Activated CD4-positive, CD25-positive, alpha-beta regulatory T cell treated with anti-CD3 and anti-CD28 coated beads, Interleukin-2, amount 50 U/mL, for 16 hours (primary cell): ENCODE results near the gene AGPAT1.
"Not testable (repeated sequence)": the region's sequence is repeated elsewhere in the genome, so short reads cannot be mapped to it uniquely, and the experiment has no call there.

Experiments used
- DNase-seq: peaks from one replicate; pipeline ENCODE4 v3.0.0-alpha.2; 2020; ENCODE audit warnings: low read depth, low spot score

AGPAT1 gene

DNA sequence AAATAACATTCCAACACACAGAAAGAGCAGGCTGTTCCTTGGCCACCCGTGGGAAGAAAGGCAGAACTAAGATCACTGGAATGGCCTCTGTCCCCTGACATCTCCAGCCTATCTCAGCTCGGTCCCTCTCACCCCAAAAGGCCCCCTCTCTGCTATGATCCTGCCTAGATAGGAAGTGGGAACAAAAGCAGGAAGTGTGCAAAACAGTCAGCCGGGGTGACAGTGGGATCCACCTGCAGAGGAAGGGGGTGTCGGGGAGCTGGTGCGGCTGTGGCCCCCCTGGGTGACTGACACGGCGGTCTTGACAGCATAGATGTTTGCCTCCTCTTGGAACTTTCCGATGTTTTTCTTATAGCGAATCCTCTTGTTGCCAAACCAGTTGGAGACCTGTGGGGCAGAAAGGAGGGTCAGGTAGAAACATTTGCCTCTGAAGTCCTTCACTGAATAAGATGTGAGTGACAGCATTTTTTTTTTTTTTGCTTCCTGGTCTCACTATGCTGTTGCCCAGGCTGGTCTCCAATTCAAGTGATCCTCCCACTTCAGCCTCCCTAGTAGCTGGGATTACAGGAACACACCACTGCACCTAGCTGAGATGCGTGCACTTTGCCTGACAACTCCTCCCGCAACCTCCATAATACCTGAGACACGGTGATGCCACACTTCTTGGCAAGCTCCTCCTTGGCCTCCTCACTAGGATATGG is 11.3 kb upstream of the AGPAT1 start:
- DNase-seq, result no peak

DNA sequence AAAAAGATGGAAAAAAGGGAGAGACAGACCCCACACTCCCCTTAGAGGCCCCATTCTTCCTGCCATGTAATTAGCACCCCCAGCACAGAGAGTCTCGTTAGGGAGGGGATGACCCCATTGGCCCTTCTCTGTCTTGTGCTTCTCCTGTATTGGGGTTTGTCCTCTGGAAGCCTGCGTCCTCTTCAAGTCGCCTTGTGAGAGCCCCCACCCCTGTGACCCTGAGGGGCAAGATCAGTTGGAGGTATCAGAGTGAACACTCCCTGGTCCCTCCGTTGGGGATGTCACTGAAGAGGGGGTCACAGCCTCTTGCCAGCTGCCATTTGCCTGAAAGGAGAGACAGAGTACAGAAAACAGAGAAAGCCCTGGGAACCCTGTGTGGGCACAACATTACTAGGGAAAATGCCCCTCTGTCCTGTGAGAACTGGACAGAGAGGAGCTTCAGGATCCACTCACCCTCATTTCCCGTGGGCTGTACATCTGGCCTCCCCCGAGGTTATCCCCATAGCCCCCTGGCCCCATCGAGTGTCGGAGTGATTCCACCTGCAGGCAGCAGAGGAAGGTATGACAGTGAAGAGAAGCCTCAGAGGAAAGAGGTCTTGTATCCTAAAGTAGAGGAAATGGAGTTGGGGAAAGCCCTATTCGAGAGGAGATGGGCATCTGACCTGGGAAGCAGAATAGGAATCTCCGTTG is 10.4 kb upstream of the AGPAT1 start:
- not testable (repeated sequence) for DNase-seq

DNA sequence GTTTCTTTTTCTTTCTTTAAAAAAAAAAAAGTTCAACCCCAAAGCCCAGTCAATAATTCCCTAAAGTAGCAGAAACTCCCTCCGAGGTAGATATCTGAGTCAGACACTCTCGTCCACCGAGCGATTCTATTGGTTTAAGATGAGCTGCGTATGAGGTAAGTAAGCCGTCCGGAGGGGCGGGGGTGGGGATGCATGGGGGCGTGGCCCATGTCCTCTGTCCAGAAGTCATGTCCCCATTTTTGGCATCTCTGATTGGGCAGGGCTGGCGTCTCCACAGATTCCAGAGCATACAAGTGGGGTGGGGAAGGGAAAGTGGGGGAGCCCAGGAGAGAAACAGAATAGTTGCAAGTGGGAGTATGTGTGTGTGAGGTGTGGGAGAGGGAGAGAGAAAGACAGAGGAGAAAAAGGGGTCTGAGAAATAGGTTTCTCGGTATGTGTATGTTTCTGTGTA is 9.8 kb upstream of the AGPAT1 start:
- not testable (repeated sequence) for DNase-seq

DNA sequence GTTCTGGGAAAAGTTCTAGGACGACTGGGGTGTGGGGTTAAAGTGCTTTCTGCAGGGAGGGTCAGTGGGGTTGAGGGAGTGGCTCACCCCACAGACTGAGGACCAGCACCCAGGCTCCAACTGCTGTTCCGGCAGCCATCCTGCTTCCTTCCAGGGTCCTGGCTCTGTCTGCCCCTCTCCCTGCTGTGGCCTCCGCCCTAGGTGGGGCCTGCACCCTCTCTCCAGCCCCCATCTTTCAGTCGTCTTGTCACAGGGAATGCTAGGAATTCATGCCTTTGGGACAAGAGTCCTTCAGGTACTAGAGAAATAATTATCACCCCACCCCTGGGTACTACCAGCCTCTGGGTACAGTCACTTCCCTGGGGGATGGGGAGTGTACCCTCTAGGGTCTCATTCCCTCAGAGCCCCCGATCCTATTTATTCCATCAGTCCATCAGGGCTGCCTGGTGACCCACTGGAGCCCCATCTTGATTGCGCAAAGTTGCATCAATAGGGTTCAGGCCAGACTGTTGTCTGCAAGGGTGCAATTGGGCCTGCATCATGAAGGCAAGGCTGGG is 8.3 kb upstream of the AGPAT1 start, which contains the start of gene AGER:
Gene AGER, minus strand, starts transcription at position 170 of the 557 bp plus-strand sequence. Its CDS starts 31 bp downstream, at position 139.
- DNase-seq, result no peak

DNA sequence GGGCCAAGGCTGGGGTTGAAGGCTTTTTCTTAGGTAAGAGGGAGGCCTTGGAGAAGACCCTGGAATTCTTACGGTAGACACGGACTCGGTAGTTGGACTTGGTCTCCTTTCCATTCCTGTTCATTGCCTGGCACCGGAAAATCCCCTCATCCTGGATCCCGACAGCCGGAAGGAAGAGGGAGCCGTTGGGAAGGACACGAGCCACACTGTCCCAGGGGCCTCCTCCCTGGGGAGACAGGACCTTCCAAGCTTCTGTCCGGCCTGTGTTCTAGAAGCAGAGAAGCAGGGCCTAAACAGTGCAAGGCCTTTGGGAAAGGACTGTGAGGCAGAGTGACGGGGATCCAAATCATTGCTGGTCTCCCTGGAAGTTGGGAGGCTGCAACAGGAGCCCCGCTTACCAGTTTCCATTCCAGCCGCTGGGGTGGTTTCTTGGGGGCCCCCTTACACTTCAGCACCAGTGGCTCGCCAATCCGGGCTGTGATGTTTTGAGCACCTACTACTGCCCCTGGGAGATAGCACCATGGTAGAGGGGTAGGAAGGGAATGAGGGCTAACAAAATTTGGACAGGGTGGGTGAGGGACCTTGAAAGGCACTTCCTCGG is 7.7 kb upstream of the AGPAT1 start:
- no peak for DNase-seq

DNA sequence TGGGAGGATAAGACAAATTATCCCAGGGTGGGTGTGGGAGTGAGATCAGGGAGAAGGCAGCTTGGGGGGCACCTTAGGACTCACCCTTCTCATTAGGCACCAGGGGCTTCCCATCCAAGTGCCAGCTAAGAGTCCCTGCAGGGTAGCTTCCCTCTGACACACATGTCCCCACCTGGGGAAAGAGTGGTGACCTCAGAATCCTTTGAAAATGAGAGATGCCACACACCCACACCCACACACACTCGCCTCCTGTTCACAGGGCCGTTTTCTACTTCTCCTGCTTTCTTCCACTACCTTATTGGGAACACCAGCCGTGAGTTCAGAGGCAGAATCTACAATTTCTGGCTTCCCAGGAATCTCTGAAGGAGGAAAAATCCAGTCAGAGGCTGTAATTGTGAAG is 7.1 kb upstream of the AGPAT1 start:
- DNase-seq, result no peak

DNA sequence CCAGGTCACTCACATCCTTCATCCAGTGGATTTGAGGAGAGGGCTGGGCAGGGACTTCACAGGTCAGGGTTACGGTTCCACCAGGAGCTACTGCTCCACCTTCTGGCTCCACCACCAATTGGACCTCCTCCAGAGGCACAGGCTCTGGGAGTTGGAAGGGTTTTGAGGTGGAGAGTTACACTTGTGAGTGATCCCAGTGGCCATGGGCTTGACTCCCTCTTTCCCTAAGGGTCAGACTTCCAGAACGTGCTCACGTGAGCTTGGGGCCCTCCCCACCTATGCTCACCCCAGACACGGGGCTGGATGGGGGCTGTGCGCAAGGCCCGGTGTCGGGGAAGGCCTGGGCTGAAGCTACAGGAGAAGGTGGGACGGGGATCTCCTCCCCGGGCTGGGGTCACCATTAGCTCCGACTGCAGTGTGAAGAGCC is 6.7 kb upstream of the AGPAT1 start:
- DNase-seq, result no peak

DNA sequence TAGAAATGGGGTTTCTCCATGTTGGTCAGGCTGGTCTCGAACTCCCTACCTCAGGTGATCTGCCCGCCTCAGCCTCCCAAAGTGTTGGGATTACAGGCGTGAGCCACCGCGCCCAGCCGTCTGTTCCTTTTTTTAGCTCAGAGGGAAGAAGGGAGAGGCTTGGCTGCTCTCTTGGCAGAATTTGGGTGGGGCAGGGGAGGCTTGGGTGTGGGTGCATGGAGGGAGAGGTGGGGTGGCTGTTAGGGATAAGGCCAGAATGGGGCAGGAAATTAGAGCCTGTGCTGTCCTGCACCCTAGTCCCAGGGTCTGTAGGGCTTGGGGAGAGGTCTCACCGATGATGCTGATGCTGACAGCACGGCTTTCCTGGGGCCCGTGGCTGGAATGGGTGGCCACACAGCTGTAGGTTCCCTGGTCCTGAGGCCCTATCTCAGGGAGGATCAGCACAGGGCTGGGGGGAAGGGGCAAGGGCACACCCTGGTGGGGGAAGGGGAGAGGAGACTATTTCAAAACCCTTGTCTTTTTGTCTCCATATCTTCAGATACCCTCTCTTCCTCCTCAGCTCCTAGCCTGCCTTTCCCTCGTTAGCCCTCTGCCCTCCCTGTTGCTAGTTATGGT is 6.1 kb upstream of the AGPAT1 start:
- DNase-seq, result no peak

DNA sequence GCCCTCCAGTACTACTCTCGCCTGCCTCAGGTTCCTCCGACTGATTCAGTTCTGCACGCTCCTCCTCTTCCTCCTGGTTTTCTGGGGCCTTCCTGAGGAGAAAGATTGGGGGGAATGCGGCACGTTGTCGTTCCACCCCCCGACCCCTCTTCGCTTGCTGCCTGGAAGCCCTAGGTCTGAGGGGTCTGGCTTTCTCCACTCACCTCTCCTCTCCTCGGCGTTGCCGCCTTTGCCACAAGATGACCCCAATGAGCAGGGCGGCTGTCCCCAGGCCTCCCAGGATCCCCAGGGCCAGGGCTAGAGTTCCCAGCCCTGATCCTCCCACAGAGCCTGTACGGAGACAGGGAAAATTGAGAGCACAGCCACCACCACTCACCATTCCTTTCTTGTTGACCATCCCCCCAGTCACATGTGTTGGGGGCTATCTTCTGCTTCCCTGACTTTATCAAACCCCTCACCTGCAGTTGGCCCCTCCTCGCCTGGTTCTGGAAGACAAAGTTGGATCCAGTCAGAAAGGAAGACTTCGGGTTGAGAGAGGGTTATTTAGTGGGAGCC is 5.3 kb upstream of the AGPAT1 start:
- no peak for DNase-seq

DNA sequence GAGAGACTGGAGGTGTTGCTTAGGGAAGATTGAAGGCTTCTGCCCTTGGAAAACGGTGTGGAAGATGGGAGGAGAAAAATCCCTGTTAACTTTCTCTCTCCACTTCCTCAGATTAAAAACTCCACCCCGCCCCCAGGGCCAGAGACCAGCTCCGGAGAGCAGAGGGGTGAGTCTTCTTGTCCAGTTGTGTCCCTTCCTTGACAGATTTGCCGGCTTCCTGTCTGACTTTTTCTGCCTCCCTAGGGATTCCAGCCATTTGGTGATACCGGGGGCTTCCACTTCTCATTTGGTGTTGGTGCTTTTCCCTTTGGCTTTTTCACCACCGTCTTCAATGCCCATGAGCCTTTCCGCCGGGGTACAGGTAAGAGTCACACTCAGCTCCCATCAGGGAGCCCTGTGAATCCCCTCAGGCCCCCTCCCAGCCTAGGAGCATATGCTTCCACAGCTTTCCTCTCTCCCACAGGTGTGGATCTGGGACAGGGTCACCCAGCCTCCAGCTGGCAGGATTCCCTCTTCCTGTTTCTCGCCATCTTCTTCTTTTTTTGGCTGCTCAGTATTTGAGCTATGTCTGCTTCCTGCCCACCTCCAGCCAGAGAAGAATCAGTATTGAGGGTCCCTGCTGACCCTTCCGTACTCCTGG is 4.0 kb upstream of the AGPAT1 start:
- DNase-seq, result no peak

DNA sequence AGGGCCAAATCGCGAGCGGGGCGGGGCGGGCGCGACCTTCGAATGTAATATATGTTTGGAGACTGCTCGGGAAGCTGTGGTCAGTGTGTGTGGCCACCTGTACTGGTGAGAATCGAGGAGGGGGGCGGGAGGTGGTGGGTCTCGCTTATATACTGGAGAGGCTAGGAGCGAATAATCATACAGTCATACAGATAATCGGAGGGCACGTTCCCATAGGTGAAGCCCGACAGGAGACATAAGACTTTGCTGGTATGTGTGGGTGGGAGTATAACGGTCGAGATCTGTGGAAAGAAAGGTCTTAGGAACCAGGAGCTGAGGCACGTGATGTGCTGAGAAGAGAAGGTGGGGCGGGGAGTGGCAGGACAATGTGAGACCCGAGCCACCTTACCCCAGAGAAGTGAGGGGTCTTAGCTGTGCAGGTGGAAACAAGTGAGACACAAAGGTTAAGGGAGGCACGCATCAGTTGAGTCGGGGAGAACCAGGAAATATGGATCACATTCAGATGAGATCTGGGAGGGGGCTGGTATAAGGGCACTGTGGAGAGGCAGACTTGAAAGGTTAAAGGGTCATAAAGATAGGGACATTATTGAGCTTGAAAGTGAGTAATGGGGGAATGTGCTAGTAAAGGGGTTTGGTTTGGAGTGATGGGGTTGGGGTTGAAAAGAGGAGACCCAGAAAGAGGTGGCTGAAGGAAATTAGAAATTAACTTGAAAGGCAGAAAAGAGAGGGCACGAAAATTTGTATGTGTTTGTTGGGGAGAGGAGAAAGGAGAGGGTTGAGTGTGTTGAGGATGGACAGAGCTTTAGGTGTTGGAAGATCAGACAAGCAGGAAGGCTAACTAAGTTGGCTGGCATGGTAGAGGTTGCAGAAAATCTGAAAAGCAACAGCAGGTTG is 2.9 kb upstream of the AGPAT1 start:
- no peak for DNase-seq

DNA sequence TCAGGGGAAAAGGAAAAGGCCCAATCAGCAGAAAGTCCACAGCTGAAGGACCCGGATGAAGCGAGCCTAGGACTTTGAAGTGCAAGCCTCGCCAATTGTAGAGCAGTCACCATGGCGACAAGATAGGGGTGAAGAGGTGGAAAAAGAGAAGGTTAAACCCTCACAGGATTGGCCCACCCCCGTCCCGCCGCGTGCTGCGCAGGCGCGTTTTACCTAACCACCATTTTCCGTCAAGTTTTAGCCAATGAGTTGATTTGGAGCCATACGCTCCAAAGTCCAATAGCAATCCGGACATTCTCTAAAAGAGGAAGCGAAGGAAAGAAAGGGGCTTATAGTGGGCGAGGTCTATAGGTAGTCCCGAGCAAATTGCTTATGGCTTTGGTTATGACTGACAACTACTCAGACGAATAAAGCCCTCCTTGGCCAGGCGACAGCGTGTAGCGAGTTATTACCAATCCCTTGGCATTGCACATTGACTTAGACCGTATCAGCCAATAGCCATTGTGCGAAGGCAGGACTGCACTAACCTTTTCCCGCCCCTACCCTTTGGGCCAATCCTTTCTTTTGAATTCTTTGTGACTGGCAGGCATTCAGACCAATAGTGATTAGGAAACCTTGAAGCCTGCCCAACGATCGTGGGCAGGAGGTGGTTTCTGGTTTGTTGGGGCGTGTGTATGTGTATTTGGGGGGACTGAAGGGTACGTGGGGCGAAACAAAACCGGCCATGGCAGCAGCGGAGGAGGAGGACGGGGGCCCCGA is 2.1 kb upstream of the AGPAT1 start, which contains the start of gene RNF5:
Gene RNF5, plus strand, starts transcription at position 618 of the 759 bp plus-strand sequence. Its CDS starts 107 bp downstream, at position 725.
- DNase-seq, result peak; percentile 91

DNA sequence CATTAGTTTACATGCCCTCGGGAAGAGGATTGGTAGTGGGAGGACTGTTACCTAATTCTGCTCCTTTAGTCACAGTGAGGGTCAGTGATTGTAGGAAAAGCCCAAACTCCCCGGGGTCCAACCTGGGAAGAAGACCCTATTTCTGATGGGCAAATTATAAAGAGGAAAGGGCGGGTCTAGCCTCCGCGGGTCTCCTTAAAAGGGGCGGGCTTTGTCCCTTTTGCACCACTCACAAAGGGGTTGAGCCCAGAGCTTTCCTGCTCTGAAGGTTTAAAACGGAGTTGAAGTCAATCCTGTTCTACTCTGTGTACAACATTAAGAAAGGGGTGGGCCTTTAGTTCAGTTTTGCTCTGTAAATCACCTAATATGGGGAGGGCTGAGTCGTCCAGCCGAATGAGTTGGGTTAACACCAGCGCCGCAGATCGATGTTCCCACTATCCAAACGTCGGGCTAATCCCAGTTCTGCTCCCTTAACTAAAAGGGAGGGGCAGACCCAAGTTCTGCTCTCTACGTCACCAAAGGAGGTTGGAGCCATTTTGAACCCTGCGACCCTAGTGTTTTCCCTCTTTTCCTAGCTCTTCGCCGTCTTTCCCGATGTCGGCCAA is 1.4 kb upstream of the AGPAT1 start:
- no peak for DNase-seq

DNA sequence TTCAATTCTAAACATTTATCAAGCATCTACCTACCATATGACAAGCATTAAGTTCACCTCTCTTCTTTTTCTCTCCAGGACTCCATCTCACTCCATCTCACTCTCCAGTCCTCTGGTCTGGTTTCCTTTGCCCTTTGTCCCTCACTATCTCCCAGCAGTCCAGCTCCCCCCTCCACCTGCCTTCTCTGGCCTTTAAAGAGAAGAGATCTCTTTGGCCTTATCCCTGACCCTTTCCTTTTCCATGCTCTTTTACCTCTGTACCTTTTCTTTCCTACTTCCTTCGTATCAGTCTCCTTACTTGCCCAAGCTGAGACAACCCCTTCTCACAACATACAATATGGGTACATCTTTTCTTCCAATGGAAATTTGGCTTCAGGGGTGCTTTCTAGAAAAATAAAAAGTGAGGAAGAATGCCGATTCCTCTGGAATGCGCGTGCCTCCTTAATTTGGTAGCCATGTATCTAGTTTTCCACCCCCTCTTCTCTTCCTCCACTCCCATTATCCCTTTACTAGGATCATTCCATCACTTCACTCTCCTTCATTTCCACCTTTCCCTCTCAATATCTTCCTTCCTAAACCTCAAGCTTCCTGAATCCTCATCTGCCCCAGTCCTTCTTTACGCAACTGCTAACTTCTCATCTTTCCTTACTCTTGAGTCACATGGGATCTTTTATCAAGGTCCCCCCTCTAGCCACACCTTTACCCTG is 745 bp upstream of the AGPAT1 start:
- no peak for DNase-seq

DNA sequence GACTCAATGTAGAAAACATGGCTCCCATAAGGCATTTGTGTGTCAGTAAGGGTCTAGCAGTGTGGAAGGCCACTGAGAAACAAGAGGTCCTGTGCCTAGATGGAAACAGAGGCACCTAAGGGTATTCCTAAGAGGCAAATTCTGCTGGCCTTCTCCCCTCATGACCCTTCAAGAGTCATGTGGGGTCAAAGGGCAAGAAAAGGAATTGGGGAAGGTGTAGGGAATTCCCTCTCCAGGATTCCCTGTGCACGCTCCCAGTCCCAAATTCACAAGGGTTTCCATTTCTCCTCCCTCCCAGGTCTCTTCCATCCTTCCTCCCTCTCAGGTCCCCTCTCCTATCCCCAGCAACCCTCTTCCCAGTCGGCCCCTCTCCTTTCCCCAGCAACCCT is 568 bp downstream of the AGPAT1 start:
- DNase-seq, result no peak

DNA sequence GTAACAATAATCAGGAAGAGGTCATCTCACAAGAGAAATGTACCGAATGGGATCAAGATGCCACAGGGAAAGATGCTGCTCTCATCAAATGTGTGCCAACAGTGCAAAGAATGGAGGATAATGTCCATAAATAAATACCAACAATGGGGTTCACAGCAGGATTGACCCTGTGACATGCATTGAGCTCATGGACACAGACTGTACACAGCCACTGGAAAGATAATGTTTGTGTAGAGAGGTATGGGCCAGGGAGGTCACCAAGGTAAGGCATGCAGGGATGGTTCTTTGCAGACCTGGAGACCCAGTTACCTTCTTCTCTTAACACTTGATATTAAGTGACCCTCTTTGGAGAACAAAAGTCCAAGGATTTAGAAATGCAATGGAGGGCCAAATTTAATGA is 1.5 kb downstream of the AGPAT1 start:
- no peak for DNase-seq

DNA sequence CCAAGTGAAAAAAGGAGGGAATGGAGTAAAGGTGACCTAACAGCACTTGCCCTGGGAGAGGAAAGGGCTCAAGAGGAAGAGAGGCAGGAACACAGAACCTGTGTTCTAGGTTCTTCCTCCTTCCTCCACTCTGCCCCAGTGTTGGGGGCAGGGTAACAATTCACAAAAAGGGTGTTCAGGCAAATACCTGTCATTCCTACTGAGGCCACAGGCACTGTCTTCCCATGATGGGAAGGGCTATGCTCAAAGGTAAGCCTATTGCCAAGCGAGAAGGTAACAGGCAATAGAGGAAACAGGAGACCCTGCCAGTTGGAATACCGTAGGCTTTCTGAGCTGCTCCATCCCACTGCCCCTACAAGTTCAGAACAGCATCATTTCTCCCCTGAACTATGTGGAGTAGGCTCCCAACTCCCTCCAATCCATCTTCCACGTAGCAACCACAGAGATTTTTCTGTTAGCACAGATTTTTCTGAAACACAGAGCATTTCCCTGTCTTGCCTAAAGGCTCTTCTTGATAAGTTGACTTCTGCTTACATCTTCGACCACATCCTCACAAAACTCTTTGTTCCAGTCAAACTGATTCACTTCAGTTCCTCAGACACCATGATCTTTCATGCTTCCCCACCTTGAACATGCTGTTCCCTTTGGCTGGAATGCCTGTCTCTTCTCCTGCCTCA is 2.7 kb downstream of the AGPAT1 start:
- no peak for DNase-seq

DNA sequence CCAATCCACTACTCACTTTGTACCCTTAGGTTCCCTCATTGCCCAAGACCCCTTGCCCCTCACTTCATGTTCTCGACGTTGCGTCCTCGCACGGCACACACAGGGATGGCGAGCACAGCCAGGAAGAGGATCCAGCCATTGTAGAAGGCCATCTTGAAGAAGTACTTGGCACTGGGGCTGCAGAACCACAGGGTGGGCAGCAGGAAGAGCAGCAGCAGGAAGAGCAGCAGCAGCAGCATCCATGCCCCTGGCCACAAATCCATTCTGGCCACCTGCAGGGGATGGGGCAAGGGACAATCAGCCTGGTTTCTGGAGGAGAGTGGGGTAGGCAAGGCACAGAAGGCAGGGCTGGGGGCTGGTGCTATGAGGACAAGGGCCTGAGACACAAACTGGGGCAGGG is 4.7 kb downstream of the AGPAT1 start:
- DNase-seq, result no peak
